ENCODE measurements around the gene KATNAL1.

- peak in 4 of 5 experiments; percentile 13 to 16 (median 14) for TF ChIP-seq CTCF (IDR thresholded peaks at IDR 0.05)
- TF ChIP-seq POLR2AphosphoS5 (IDR thresholded peaks at IDR 0.05) = no peak
These were observed 48.0 kb upstream of the KATNAL1 start for GRCh38 chr13:30355384-30355699.

Data from transverse colon (tissue), 4 donors.